Astrocyte (in vitro differentiated cells and primary cell): ENCODE measurements around the gene ARVCF. TPM values are rescaled to one million over a fixed set of nuclear protein-coding genes. Genes with fewer than 3 reads are reported as not detected.

Experiments
- DNase-seq: peaks from one replicate; pipeline ENCODE4 v3.0.0-alpha.2; 2010; ENCODE audit warnings: low read depth
- FAIRE-seq: peaks from 2 replicates; lab custom pipeline; 2011; peaks lifted over from hg19 to GRCh38; lab: Jason Lieb, UNC
- H2AFZ ChIP-seq: 2 replicates; pipeline ENCODE4 v1.6.0; 2012; ENCODE audit warnings: low read depth, low read length, inconsistent platforms
- H3K27ac ChIP-seq: 2 replicates; pipeline ENCODE4 v1.5.1; 2011; ENCODE audit warnings: low read depth, low read length, inconsistent platforms
- H3K27me3 ChIP-seq: 2 replicates; pipeline ENCODE4 v1.6.0; 2011; ENCODE audit warnings: low read length, inconsistent platforms; ENCODE audit not compliant: insufficient read depth
- H3K36me3 ChIP-seq: 2 replicates; pipeline ENCODE4 v1.5.1; 2011; ENCODE audit warnings: low read length, inconsistent platforms; ENCODE audit not compliant: insufficient read depth
- H3K4me1 ChIP-seq: 2 replicates; pipeline ENCODE4 v1.5.1; 2011; ENCODE audit warnings: low read length, inconsistent platforms; ENCODE audit not compliant: insufficient read depth
- H3K4me2 ChIP-seq: 2 replicates; pipeline ENCODE4 v1.6.0; 2012; ENCODE audit warnings: low read length, inconsistent platforms
- H3K4me3 ChIP-seq: 2 replicates; pipeline ENCODE4 v1.5.1; 2011; ENCODE audit warnings: low read depth, mild to moderate bottlenecking, low read length, inconsistent platforms; ENCODE audit not compliant: insufficient read depth
- H3K79me2 ChIP-seq: 2 replicates; pipeline ENCODE4 v1.6.0; 2012; ENCODE audit warnings: mild to moderate bottlenecking, low read length, inconsistent platforms; ENCODE audit not compliant: insufficient read depth
- H3K9ac ChIP-seq: 2 replicates; pipeline ENCODE4 v1.6.0; 2012; ENCODE audit warnings: mild to moderate bottlenecking, low read length, inconsistent platforms
- H3K9me3 ChIP-seq: 2 replicates; pipeline ENCODE4 v1.5.1; 2012; ENCODE audit warnings: low read depth, mild to moderate bottlenecking, low read length, inconsistent platforms; ENCODE audit not compliant: insufficient read depth
- H4K20me1 ChIP-seq: 2 replicates; pipeline ENCODE4 v1.6.0; 2012; ENCODE audit warnings: low read length, inconsistent platforms; ENCODE audit not compliant: insufficient read depth
- H3K27ac Mint-ChIP-seq: one replicate; pipeline ENCODE4 v1.8.0; 2021; ENCODE audit warnings: mild to moderate bottlenecking, mixed read lengths; ENCODE audit not compliant: unreplicated experiment
- H3K27me3 Mint-ChIP-seq: one replicate; pipeline ENCODE4 v1.8.0; 2021; ENCODE audit warnings: low read depth, mixed read lengths; ENCODE audit not compliant: unreplicated experiment
- H3K36me3 Mint-ChIP-seq: one replicate; pipeline ENCODE4 v1.8.0; 2021; ENCODE audit warnings: low read depth, mixed read lengths; ENCODE audit not compliant: unreplicated experiment
- H3K4me1 Mint-ChIP-seq: one replicate; pipeline ENCODE4 v1.8.0; 2021; ENCODE audit warnings: low read depth, mixed read lengths; ENCODE audit not compliant: unreplicated experiment
- H3K4me3 Mint-ChIP-seq: one replicate; pipeline ENCODE4 v1.8.0; 2021; ENCODE audit warnings: mild to moderate bottlenecking, moderate library complexity, mixed read lengths; ENCODE audit not compliant: unreplicated experiment
- H3K9me3 Mint-ChIP-seq: one replicate; pipeline ENCODE4 v1.8.0; 2021; ENCODE audit warnings: mild to moderate bottlenecking, mixed read lengths; ENCODE audit not compliant: unreplicated experiment
- EZH2 ChIP-seq: IDR thresholded peaks from 2 replicates; pipeline ENCODE4 v1.6.1; 2012; ENCODE audit warnings: mild to moderate bottlenecking, low read length, inconsistent platforms; ENCODE audit not compliant: insufficient read depth
- total RNA-seq: library from RNA; stranded (reverse); gene quantifications from 2 replicates; pipeline ENCODE4 v1.2.1, GENCODE V29; 2021
- TF ChIP-seq, protein P1 (sequence below): IDR thresholded peaks from 2 replicates; pipeline ENCODE4 v1.5.1; 2011; ENCODE audit warnings: low read depth, mild to moderate bottlenecking, inconsistent platforms, low read length, moderate library complexity; ENCODE audit not compliant: insufficient read depth

The ARVCF gene
- total RNA-seq, 1 donor from 2014 or later, result 17.9 TPM

DNA sequence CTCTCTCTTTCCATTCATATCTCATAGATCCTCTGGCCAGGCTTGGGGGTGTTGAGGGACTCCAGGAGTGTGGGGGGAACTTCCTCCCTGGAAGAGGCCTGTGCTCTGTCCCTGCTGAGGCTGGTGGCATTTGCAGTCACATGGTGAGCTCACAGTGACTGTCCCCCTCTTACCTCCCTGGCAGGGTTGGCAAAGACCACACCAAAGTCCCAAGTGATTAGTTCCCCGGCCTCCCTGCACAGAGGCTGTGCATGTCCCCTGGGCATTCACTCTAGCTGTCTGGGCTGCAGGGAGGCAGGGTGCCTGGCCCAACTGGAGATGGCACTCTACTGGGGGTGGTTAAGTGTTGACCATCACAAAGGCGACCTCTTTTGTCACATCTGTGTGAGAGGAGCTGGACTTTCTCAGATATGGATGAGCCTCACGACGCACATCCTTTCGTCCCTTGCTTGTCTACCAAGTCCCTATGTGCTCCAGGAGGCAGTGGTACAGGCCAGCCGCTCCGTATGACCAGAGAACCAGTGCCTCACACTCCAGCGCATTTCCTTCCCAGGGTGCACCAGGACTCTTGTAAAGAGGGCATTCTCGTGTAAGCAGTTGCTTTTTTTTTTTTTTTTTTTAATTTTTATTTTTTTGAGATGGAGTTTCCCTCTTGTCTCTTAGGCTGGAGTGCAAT lies 13.1 kb upstream of the ARVCF start:
- H3K4me2 ChIP-seq, result no peak overlapping the region
- H3K27ac ChIP-seq, result no peak overlapping the region
- Mint-ChIP-seq H3K4me3 (no peak overlapping the region), H3K27me3 (no peaks in the 10 kb centered on the region), H3K36me3 (peaks cover 11% of the 10 kb centered on the region), H3K4me1 (no peaks in the 10 kb centered on the region), H3K9me3 (peaks cover 4% of the 10 kb centered on the region), H3K27ac (no peak overlapping the region)
- no peak overlapping the region for H3K9ac ChIP-seq
- no peak overlapping the region for H3K4me3 ChIP-seq
- H3K9me3 ChIP-seq, result no peaks in the 10 kb centered on the region
- H3K27me3 ChIP-seq, result no peaks in the 10 kb centered on the region
- FAIRE-seq (no peak), DNase-seq (no peak)
- H3K4me1 ChIP-seq, result no peaks in the 10 kb centered on the region
- no peak overlapping the region for H2AFZ ChIP-seq
- no peak for TF ChIP-seq EZH2
- TF ChIP-seq, protein P1, sequence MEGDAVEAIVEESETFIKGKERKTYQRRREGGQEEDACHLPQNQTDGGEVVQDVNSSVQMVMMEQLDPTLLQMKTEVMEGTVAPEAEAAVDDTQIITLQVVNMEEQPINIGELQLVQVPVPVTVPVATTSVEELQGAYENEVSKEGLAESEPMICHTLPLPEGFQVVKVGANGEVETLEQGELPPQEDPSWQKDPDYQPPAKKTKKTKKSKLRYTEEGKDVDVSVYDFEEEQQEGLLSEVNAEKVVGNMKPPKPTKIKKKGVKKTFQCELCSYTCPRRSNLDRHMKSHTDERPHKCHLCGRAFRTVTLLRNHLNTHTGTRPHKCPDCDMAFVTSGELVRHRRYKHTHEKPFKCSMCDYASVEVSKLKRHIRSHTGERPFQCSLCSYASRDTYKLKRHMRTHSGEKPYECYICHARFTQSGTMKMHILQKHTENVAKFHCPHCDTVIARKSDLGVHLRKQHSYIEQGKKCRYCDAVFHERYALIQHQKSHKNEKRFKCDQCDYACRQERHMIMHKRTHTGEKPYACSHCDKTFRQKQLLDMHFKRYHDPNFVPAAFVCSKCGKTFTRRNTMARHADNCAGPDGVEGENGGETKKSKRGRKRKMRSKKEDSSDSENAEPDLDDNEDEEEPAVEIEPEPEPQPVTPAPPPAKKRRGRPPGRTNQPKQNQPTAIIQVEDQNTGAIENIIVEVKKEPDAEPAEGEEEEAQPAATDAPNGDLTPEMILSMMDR, result no peak
- H3K36me3 ChIP-seq, result no peaks in the 10 kb centered on the region
- H3K79me2 ChIP-seq, result peaks cover 32% of the 10 kb centered on the region
- peaks cover 69% of the 10 kb centered on the region for H4K20me1 ChIP-seq

- Mint-ChIP-seq H3K27me3 (no peaks in the 10 kb centered on the region), H3K4me3 (no peak overlapping the region), H3K9me3 (peaks cover 1% of the 10 kb centered on the region), H3K36me3 (peaks cover 4% of the 10 kb centered on the region), H3K4me1 (no peaks in the 10 kb centered on the region), H3K27ac (no peak overlapping the region)
- DNase-seq (no peak), FAIRE-seq (no peak)
- Histone ChIP-seq H3K9ac (no peak overlapping the region), H2AFZ (no peak overlapping the region), H3K9me3 (no peaks in the 10 kb centered on the region), H3K36me3 (no peaks in the 10 kb centered on the region), H3K27me3 (no peaks in the 10 kb centered on the region), H3K4me1 (no peaks in the 10 kb centered on the region), H3K4me2 (no peak overlapping the region), H3K27ac (no peak overlapping the region), H4K20me1 (peaks cover 69% of the 10 kb centered on the region), H3K4me3 (no peak overlapping the region), H3K79me2 (peaks cover 35% of the 10 kb centered on the region)
- TF ChIP-seq, protein P1, result no peak
- TF ChIP-seq EZH2, result no peak
These were observed 12.4 kb upstream of the ARVCF start for GRCh38 chr22:20028855-20029549.
